Trophoblast cell (in vitro differentiated cells and primary cell): Measurements from ENCODE around the gene CCDC85C.

Experiments
- DNase-seq, 2 donors: peaks; one replicate each; pipeline ENCODE4 v3.0.0-alpha.2; 2016
- H2AFZ ChIP-seq: 2 replicates; pipeline ENCODE4 v1.6.1; 2013; ENCODE audit warnings: low read length, moderate library complexity, mild to moderate bottlenecking; ENCODE audit not compliant: insufficient read depth, poor library complexity
- H2AK5ac ChIP-seq: 2 replicates; pipeline ENCODE4 v1.6.1; 2013; ENCODE audit warnings: mild to moderate bottlenecking, low read length
- H2BK120ac ChIP-seq: 2 replicates; pipeline ENCODE4 v1.6.1; 2013; ENCODE audit warnings: low read length, mild to moderate bottlenecking, moderate library complexity; ENCODE audit not compliant: insufficient read depth, poor library complexity
- H2BK12ac ChIP-seq: 2 replicates; pipeline ENCODE4 v1.6.1; 2013; ENCODE audit warnings: mild to moderate bottlenecking, low read length, moderate library complexity
- H2BK5ac ChIP-seq: 2 replicates; pipeline ENCODE4 v1.6.1; 2013; ENCODE audit warnings: low read length, low read depth, moderate library complexity, mild to moderate bottlenecking; ENCODE audit not compliant: poor library complexity
- H3K14ac ChIP-seq: 2 replicates; pipeline ENCODE4 v1.6.1; 2013; ENCODE audit warnings: mild to moderate bottlenecking, low read length
- H3K18ac ChIP-seq: 2 replicates; pipeline ENCODE4 v1.6.1; 2013; ENCODE audit warnings: mild to moderate bottlenecking, low read length
- H3K23ac ChIP-seq: 2 replicates; pipeline ENCODE4 v1.6.1; 2013; ENCODE audit warnings: low read length
- H3K27ac ChIP-seq: 2 replicates; pipeline ENCODE4 v1.5.1; 2013; ENCODE audit warnings: low read depth, mild to moderate bottlenecking, inconsistent platforms, low read length, moderate library complexity
- H3K27me3 ChIP-seq: 2 replicates; pipeline ENCODE4 v1.6.1; 2013; ENCODE audit warnings: inconsistent platforms, mild to moderate bottlenecking, low read length, moderate library complexity; ENCODE audit not compliant: insufficient read depth
- H3K36me3 ChIP-seq, 2 experiments: 1 replicate in 1 of 2; 2 replicates in 1 of 2; pipeline ENCODE4 v1.6.1; 2013; ENCODE audit warnings: low read length in 2 of 2, mild to moderate bottlenecking in 2 of 2, moderate library complexity in 1 of 2; ENCODE audit not compliant: insufficient read depth in 2 of 2, control insufficient read depth in 1 of 2
- H3K4ac ChIP-seq: 2 replicates; pipeline ENCODE4 v1.6.1; 2013; ENCODE audit warnings: low read depth, mild to moderate bottlenecking, low read length, moderate library complexity
- H3K4me1 ChIP-seq, 2 experiments: 1 replicate in 1 of 2; 2 replicates in 1 of 2; pipeline ENCODE4 v1.6.1; 2013; ENCODE audit warnings: low read length in 2 of 2, mild to moderate bottlenecking in 2 of 2, moderate library complexity in 1 of 2; ENCODE audit not compliant: insufficient read depth in 2 of 2, control insufficient read depth in 1 of 2
- H3K4me2 ChIP-seq: 2 replicates; pipeline ENCODE4 v1.6.1; 2013; ENCODE audit warnings: inconsistent platforms, mild to moderate bottlenecking, low read length, moderate library complexity
- H3K4me3 ChIP-seq: 2 replicates; pipeline ENCODE4 v1.5.1; 2013; ENCODE audit warnings: mild to moderate bottlenecking, low read depth, low read length, inconsistent platforms
- H3K79me1 ChIP-seq: one replicate; pipeline ENCODE4 v1.6.1; 2013; ENCODE audit warnings: low read length
- H3K79me2 ChIP-seq: 2 replicates; pipeline ENCODE4 v1.6.1; 2013; ENCODE audit warnings: low read length, mild to moderate bottlenecking; ENCODE audit not compliant: control insufficient read depth, insufficient read depth, poor library complexity
- H3K9ac ChIP-seq: 2 replicates; pipeline ENCODE4 v1.6.1; 2013; ENCODE audit warnings: mild to moderate bottlenecking, low read length
- H3K9me3 ChIP-seq: 2 replicates; pipeline ENCODE4 v1.6.1; 2013; ENCODE audit warnings: low read depth, mild to moderate bottlenecking, control low read depth, inconsistent platforms, low read length; ENCODE audit not compliant: insufficient read depth
- H4K12ac ChIP-seq: 2 replicates; pipeline ENCODE4 v1.6.1; 2013; ENCODE audit warnings: low read depth, mild to moderate bottlenecking, low read length, moderate library complexity
- H4K8ac ChIP-seq: 2 replicates; pipeline ENCODE4 v1.6.1; 2013; ENCODE audit warnings: low read depth, mild to moderate bottlenecking, low read length, moderate library complexity
- H4K91ac ChIP-seq: one replicate; pipeline ENCODE4 v1.6.1; 2013; ENCODE audit warnings: low read depth, mild to moderate bottlenecking, low read length, moderate library complexity
- WGBS: extraction: QIAGEN DNeasy Blood & Tissue Kit; methylation state at CpG from one replicate; pipeline ENCODE4 v1.1.7; 2013; ENCODE audit warnings: missing lambda C conversion rate; ENCODE audit not compliant: insufficient read length, insufficient coverage; ENCODE audit errors: extremely low coverage; 5-methylcytosine and 5-hydroxymethylcytosine counted together

Gene CCDC85C

DNA sequence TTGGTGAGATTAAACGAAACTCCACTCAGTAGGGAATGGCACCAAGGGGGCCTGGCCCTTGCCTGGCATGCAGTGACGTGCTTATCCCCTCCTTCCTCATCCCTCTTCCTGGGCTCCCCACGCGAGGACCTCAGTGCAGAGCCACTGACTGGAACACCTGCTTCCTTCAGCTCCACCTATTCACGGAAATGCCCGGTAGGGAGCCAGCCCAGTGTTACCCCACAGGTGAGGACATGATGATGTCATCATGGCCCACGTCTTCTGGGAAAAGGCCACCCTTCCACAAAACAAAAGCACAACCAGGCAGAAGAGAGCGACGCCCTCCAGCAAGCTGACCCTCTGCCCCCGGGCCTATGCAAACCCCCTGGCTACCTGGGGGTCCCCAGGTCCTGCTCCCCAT, 42.1 kb downstream of the CCDC85C start:
- no peaks in the 10 kb centered on the region for H3K79me1 ChIP-seq
- peak overlapping the region; percentile 46 for H3K4ac ChIP-seq
- H3K4me2 ChIP-seq = no peak overlapping the region
- H2AFZ ChIP-seq = no peak overlapping the region
- DNase-seq = no peak
- peaks cover 6% of the 10 kb centered on the region for H3K79me2 ChIP-seq
- no peak overlapping the region for H2AK5ac ChIP-seq
- no peak overlapping the region for H4K91ac ChIP-seq
- no peak overlapping the region for H3K9ac ChIP-seq
- H2BK12ac ChIP-seq = no peak overlapping the region
- peaks cover 2% of the 10 kb centered on the region for H3K9me3 ChIP-seq
- H4K12ac ChIP-seq = no peak overlapping the region
- H4K8ac ChIP-seq = no peak overlapping the region
- H2BK120ac ChIP-seq = no peak overlapping the region
- H3K27me3 ChIP-seq = no peaks in the 10 kb centered on the region
- H3K27ac ChIP-seq = no peak overlapping the region
- H3K23ac ChIP-seq = no peak overlapping the region
- H3K36me3 ChIP-seq = no peaks in the 10 kb centered on the region
- peaks cover 11 to 12% of the 10 kb centered on the region in 2 experiments for H3K4me1 ChIP-seq
- no peak overlapping the region for H3K14ac ChIP-seq
- H3K4me3 ChIP-seq = no peak overlapping the region
- WGBS = no CpG with 5 or more reads among the region's 10 CpGs
- H2BK5ac ChIP-seq = no peak overlapping the region
- H3K18ac ChIP-seq = no peak overlapping the region

DNA sequence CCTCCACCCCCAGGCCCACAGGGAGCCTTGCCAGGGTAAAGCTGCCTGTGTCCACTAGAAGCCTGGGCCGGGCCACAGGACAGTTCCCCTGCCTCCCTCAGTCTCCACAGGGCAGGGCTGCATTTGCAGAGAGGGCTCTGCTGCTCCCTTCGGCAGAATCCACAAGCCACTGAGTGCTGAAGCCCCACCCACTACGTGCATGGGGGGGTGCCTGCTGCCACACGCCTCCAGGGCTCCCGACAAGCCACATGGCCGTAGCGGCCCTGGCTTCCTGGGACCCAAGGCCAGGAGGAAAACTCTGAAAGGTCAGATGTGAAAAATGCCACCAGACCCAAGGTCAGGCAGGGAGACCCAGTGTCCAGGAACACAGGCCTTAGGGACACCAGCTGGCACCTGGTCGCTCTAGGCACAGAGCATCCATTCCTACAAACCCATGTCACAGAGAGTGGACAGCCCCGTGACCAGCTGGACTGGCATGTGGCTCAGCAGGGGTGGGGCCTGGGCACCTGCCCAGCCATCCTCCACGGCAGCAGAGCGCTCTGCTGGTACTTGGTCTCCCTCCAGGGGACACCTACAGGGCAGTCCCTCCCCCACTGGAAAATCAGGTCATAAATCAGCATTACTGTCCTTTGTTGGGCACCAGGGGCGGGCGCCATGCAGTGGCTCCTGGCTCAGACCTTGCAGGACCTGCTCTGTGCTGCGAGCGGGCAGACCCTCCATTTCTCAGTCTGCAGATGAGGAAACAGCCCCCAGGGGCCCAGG, 42.9 kb downstream of the CCDC85C start:
- H3K9me3 ChIP-seq = peaks cover 2% of the 10 kb centered on the region
- peaks cover 6% of the 10 kb centered on the region for H3K79me2 ChIP-seq
- peak overlapping the region; percentile 15 for H3K18ac ChIP-seq
- H4K12ac ChIP-seq = no peak overlapping the region
- no peak overlapping the region for H4K8ac ChIP-seq
- no peak overlapping the region for H3K27ac ChIP-seq
- no peak overlapping the region for H2BK5ac ChIP-seq
- no CpG with 5 or more reads among the region's 15 CpGs for WGBS
- H2BK12ac ChIP-seq = no peak overlapping the region
- H4K91ac ChIP-seq = no peak overlapping the region
- H3K27me3 ChIP-seq = no peaks in the 10 kb centered on the region
- H3K4me2 ChIP-seq = no peak overlapping the region
- no peak overlapping the region for H2AK5ac ChIP-seq
- peak overlapping the region; percentile 57 for H3K4ac ChIP-seq
- no peak overlapping the region for H3K23ac ChIP-seq
- H3K14ac ChIP-seq = no peak overlapping the region
- H2AFZ ChIP-seq = no peak overlapping the region
- H3K79me1 ChIP-seq = no peaks in the 10 kb centered on the region
- no peak overlapping the region for H3K9ac ChIP-seq
- H3K4me3 ChIP-seq = no peak overlapping the region
- H3K36me3 ChIP-seq = no peaks in the 10 kb centered on the region
- no peak for DNase-seq
- no peak overlapping the region for H2BK120ac ChIP-seq
- peaks cover 11% of the 10 kb centered on the region in 2 experiments for H3K4me1 ChIP-seq

DNA sequence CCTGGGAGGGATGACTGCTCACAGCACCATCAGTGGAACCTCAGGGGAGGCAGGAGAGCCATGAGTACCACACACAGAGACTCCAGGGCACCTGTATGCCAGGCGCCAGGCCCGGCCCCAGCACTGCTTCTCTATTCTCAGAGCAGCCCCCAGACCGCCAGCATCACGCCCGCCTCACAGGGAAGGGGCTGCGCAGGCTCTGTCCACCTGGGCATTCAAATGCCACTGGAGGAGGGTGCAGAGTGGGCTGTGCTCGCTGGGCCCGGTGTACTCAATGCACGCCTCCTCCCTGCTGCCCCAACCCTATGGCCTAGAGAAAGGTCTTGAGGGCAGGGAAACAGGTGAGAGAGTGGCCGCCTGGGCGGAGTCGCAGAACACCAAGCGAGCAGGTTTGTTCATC, 43.6 kb downstream of the CCDC85C start:
- Histone ChIP-seq H3K14ac (no peak overlapping the region), H2AFZ (no peak overlapping the region), H3K9me3 (peaks cover 2% of the 10 kb centered on the region), H3K9ac (no peak overlapping the region), H4K8ac (no peak overlapping the region), H2BK120ac (no peak overlapping the region), H3K4me3 (no peak overlapping the region), H3K36me3 (no peaks in the 10 kb centered on the region), H4K12ac (no peak overlapping the region), H3K4me1 (peaks cover 7 to 11% of the 10 kb centered on the region in 2 experiments), H2AK5ac (no peak overlapping the region), H4K91ac (no peak overlapping the region), H3K4me2 (no peak overlapping the region), H3K18ac (peak overlapping the region; percentile 15), H3K4ac (peak overlapping the region; percentile 57), H3K79me1 (no peaks in the 10 kb centered on the region), H2BK5ac (no peak overlapping the region), H2BK12ac (no peak overlapping the region), H3K79me2 (peaks cover 6% of the 10 kb centered on the region), H3K27ac (no peak overlapping the region), H3K23ac (no peak overlapping the region), H3K27me3 (no peaks in the 10 kb centered on the region)
- WGBS = no CpG with 5 or more reads among the region's 13 CpGs
- no peak for DNase-seq

DNA sequence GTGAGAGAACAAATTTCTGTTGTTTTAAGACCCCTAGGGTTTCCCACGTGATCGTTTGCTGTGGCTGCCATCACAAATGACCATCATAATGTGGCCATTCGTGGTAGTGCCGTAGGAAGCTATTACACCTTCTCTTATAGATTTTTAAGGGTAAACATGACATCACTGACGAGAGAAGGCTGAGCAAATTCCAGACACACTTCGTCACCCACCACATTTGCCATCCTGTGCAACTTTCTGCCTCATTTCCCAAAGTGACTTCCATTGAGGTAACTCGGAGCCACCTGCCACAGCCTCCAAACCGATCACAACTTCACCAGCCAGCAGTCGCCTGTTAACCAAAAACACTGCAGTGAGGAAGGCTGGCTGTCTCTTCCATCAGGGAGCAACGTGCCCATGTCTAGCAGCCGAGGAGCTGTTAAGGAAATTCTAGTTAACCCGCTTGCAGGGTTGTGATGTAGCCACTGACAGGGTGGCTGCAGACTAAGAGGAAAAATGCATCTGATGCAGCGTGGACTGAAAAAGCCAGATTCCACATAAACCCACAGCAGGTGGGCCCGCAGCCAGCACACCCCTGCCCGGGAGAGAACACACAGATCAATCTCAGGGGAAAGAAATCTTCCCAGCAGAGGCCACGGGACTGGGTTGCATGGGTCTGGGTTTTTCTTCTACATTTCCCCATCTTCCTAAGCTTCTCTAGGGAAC, 44.6 kb downstream of the CCDC85C start:
- H3K4me1 ChIP-seq = peaks cover 8% of the 10 kb centered on the region in 2 experiments
- H3K4me3 ChIP-seq = no peak overlapping the region
- H2BK120ac ChIP-seq = no peak overlapping the region
- H3K14ac ChIP-seq = no peak overlapping the region
- no peak overlapping the region for H4K12ac ChIP-seq
- no peak overlapping the region for H2BK5ac ChIP-seq
- H3K23ac ChIP-seq = no peak overlapping the region
- H3K9me3 ChIP-seq = peaks cover 2% of the 10 kb centered on the region
- H4K91ac ChIP-seq = no peak overlapping the region
- no peaks in the 10 kb centered on the region for H3K79me1 ChIP-seq
- no peak overlapping the region for H3K4ac ChIP-seq
- no peak overlapping the region for H3K4me2 ChIP-seq
- H2AFZ ChIP-seq = no peak overlapping the region
- H3K27ac ChIP-seq = no peak overlapping the region
- H3K27me3 ChIP-seq = no peaks in the 10 kb centered on the region
- WGBS = no CpG with 5 or more reads among the region's 16 CpGs
- no peaks in the 10 kb centered on the region for H3K36me3 ChIP-seq
- H3K79me2 ChIP-seq = peaks cover 6% of the 10 kb centered on the region
- H4K8ac ChIP-seq = no peak overlapping the region
- no peak overlapping the region for H3K9ac ChIP-seq
- DNase-seq = no peak
- H2AK5ac ChIP-seq = no peak overlapping the region
- no peak overlapping the region for H2BK12ac ChIP-seq
- no peak overlapping the region for H3K18ac ChIP-seq
